NCI-H1092 (cell line): ENCODE measurements around the gene MAPK1.
"Not testable (repeated sequence)": the region's sequence is repeated elsewhere in the genome, so short reads cannot be mapped to it uniquely, and the experiment has no call there.

ENCODE experiments used
- DNase-seq: peaks from one replicate; lab custom pipeline; 2025; lab: John Stamatoyannopoulos, UW

MAPK1 gene

GRCh38 chr22:21881841-21882753 is 14.7 kb upstream of the MAPK1 start:
- DNase-seq: no peak

DNA sequence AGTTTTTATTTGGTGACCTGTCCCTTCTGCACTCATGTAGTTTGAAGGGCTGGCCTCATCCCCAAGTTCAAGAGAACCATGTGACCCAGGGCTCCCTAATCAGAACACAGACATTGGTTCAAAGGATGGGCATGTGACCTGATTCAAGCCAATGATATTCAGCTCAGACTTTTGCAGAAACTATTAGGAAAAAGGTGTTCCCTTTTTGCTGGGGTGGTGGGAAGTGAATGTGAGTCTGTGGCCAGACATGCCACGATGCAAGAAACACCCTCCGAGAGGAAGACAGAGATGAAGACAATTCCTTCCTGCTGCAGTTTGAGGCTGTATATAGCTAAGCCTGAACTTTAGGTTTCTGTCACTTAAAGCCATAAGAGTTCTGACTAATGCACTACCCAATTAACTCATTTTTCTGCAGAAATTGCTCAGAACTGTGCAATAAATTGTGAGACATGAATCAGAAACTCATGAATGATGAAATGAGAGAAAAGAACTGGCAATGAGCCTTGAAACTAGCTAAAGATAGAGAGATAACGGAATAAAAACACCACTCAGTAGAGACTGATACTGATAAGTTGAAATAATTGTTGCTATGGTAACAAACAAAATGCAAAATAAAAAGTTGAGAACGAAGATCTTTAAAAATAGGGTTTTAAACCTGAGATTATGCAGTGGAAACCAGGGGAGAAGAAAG is 9.2 kb upstream of the MAPK1 start:
- no peak for DNase-seq

GRCh38 chr22:21874953-21875352 is 7.5 kb upstream of the MAPK1 start:
- not testable (repeated sequence) for DNase-seq

GRCh38 chr22:21873619-21874018 is 6.2 kb upstream of the MAPK1 start:
- DNase-seq: no peak

- not testable (repeated sequence) for DNase-seq
These were observed 5.3 kb upstream of the MAPK1 start for GRCh38 chr22:21872741-21873140.

- DNase-seq: no peak
These were observed 1.2 kb upstream of the MAPK1 start for GRCh38 chr22:21868651-21869050.

- DNase-seq: peak; percentile 6
These were observed 465 bp downstream of the MAPK1 start for GRCh38 chr22:21866833-21867527.

DNA sequence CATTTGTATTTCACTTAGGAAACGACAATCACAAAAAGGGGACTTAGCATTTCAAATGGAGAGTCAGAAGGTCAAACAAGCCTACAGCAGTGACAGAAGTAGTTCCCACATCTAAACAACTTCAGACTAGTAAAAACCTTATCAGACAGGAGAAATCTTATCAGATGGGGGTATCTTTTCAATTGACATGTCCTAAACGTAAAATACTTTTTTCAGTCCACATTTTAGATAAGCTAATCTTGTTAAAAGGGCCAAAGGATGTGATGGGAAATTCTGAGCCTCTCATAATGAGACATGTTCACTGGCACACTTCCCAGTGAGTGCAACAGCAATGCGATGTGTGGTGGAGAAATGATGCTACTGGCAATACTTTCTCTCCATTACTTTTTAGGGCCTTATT is 2.4 kb downstream of the MAPK1 start:
- DNase-seq: no peak

- DNase-seq: no peak
These were observed 4.8 kb downstream of the MAPK1 start for GRCh38 chr22:21862386-21863245.

DNA sequence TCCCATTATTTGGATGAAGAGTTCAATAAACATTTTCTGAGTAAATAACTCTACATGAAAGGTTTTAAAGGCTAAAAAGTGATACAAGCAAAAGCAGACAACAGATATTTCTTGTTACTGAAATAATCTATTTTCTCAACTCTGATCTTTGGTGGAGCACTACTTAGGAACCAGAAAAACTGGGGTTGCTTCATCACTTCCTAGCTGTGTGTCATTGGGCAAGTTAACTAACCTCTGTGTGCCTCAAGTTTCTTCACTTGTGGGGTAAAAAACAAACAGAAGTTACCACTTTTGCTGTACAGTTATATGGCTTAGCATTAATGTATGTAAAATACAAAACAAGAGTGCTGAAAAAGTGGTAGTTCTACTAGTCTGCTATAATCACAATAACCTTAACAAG is 5.6 kb downstream of the MAPK1 start:
- DNase-seq: no peak

DNA sequence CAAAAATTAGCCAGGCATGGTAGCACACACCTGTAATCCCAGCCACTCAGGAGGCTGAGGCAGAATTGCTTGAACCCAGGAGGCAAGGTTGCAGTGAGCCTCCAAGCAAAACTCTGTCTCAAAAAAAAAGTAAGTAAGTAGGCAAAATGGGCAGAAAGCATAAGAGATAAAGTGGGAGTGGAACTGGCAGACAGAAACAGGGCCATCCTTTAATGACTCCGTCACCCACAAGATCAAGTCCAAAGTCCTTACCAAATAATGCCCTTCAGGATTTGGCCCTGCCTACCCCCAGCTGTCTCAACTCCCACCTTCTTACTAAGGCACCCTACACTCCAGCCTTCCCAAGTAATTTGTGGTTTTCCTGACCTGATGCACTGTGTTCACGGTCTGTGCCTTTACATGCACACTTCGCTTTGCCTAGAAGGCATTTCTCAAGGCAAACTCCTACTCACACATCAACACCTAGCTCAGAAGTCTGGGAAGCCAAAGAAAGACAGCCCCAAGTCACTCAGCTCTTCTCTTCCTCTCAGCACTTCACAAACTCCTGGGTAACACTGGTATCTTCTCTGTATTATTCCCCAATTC is 6.1 kb downstream of the MAPK1 start:
- DNase-seq: no peak

DNA sequence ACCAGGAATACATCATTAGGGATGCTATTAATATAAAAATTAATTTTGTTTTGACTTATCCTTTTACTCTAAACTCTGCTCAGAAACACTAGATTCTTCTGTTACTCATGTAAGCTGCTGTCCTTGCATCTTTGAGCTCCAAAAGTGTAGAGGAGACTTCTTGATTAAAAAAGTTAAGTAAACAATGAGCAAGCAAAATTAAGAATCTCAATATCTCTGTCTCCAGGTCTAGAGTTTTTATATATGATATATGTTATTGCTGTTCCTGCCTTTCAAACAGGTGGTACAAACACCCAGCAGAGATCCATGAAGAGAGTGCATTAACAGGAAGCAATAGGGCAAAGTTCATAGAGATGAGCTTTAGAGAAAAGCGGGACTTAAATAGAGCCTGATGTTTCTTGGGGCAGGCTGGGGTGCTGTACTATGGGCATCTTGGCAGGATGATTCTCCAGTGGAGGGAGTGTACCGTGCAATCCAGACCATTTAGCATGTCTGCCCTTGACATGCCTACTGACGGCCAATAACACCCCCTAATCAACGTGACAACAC is 6.9 kb downstream of the MAPK1 start:
- no peak for DNase-seq

DNA sequence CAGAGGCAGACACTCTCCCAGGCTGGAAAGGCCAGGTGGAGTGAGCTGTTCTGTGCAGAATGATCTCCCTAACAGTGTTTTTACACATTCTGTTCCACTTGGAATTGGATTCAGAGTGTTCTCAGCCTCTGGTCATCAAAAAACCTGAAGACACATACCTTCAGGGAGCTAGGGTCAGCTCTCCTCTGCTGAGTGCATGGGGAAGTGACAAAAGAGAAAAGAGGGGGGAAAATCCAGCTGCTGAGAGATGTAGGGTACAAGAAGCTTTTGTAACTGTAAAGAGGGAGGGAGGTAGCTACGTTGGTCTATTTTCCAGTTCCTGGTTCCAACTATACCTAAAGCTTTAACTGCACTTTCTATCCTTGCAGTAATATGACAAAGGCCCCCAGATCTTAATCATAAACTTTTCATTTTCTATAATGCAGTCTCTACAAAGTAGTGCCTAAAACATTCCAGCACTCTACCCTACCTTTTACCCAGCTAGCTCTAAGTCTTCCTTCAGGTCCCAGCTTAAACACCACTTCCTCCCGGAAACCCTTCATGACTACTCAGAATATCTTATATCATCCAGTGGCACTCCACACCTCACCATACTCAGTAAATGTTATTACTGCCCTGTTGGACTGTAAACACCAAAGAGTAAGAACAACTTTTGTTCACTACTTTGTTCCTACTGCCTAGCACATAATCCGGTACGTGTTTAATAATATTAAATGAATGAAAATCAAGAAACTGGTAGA is 9.2 kb downstream of the MAPK1 start:
- no peak for DNase-seq

- DNase-seq: no peak
These were observed 9.9 kb downstream of the MAPK1 start for GRCh38 chr22:21857481-21857914.

DNA sequence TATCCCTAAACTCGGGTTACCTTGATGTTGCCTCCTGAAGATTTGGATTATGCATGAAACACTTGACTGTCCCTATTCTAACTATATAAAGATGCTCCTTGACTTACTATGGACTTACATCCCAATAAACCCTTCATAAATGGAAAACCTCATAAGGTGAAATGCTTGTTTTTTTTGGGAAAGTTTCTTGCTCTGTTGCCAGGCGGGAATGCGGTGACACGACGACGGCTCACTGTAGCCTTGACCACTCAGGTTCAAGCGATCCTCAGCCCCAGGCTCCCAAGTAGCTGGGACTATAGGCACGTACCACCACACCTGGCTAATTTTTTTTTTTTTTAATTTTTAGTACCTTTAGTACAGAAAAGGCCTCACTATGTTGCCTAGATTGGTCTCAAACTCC is 10.6 kb downstream of the MAPK1 start:
- no peak for DNase-seq

DNA sequence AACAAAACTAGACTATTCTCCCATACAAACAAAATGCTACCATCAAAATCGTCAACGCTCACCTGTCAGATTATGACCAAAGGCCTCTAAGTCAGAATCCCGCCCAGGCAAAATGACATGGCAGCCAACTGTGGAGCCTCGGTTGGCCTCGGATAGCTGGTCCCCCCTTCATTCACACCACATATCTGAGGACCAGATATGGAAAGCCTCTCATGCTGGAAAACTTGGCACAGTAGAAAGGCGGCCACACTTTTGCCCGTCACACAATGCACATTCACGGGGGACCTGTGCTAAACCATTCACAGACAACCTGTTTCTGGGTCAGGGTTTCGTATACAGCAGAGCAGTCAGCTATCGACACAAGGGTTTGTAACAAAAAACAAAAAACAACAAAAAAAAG is 11.2 kb downstream of the MAPK1 start:
- DNase-seq: no peak

DNA sequence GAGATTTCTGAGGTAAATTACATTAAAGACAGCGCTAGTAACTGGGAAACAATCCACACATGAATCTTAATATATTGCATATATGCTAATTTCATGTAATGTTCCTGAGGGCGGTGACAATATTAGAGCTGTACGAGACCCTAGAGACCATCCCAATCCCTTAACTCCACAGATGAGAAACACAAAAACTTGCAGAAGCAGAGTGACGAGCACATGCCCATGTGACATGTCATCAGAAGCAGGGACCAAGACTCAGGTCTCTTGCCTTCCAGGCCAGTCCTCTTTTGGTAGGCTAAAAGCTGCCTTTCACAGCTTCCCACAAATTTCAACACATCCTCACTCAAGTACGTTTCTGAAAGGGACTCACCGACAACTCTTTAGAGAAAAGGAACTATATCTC is 11.8 kb downstream of the MAPK1 start:
- no peak for DNase-seq

GRCh38 chr22:21850660-21851059 is 16.8 kb downstream of the MAPK1 start:
- no peak for DNase-seq

DNA sequence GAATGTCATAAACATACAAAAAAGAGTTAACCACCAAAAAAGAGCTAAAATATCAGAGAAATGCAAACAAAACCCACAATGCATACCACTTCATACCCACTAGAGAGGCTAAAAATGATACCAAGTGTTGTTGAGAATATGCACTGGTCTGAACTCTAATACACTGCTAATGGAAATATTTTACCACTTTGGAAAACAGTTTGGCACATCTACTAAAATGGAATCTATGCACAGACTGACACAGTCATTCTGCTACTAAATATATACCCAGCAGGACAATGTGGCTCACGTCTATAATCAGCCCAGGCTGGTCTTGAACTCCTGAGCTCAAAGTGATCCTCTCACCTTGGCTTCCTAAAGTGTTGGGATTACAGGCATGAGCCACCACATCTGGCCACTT is 18.0 kb downstream of the MAPK1 start:
- no peak for DNase-seq

GRCh38 chr22:21848057-21848456 is 19.4 kb downstream of the MAPK1 start:
- DNase-seq: not testable (repeated sequence)
